Central memory CD8-positive, alpha-beta T cell (primary cell): ENCODE data around the gene RUNX2.

Experiments used
- ATAC-seq: fragments of 150-1000 bp; cut with Tn5 transposase; replicated peaks from 2 replicates; pipeline ENCODE4 v1.10.0; 2022; ENCODE audit warnings: mild to moderate bottlenecking, moderate FRiP score, moderate number of reproducible peaks; ENCODE audit not compliant: poor library complexity, severe bottlenecking; ENCODE audit errors: extremely low read depth
- DNase-seq, 2 donors: peaks; one replicate each; pipeline ENCODE4 v3.0.0; 2021; ENCODE audit warnings: low spot score in 2 of 2
- H3K27ac Mint-ChIP-seq: one replicate; pipeline ENCODE4 v1.8.0; 2022; ENCODE audit warnings: low read depth, mild to moderate bottlenecking, moderate library complexity, mixed read lengths
- H3K27me3 Mint-ChIP-seq: one replicate; pipeline ENCODE4 v1.8.0; 2022; ENCODE audit warnings: mixed read lengths
- H3K36me3 Mint-ChIP-seq: one replicate; pipeline ENCODE4 v1.8.0; 2022; ENCODE audit warnings: mild to moderate bottlenecking, moderate library complexity, mixed read lengths; ENCODE audit not compliant: insufficient read depth
- H3K4me1 Mint-ChIP-seq: one replicate; pipeline ENCODE4 v1.8.0; 2022; ENCODE audit warnings: mixed read lengths
- H3K4me3 Mint-ChIP-seq: one replicate; pipeline ENCODE4 v1.8.0; 2022; ENCODE audit warnings: mild to moderate bottlenecking, moderate library complexity, mixed read lengths
- H3K9me3 Mint-ChIP-seq: one replicate; pipeline ENCODE4 v1.8.0; 2022; ENCODE audit warnings: mixed read lengths

The RUNX2 gene

DNA sequence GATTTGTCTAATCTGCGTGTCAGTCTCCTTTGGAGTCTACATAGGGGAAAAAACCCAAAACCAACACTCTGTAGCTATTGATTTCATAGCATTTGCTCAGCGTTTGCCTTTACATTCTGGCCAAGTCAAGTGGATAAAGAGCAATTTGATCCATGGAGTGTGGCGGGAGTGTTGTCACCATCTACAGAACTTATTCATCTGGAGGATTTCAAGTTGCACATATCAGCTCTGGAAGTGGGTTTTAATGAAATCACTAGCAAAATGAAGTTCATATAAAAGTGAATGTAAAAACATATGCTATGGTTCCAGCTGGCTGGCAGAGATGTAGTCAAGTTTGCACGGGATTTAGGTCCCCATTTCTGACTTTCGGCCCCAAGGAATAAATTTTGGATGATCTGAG is 269.3 kb downstream of the RUNX2 start:
- ATAC-seq (no peak), DNase-seq (no peak)
- Mint-ChIP-seq H3K9me3 (peaks cover 7% of the 10 kb centered on the region), H3K4me1 (peaks cover 20% of the 10 kb centered on the region), H3K36me3 (peaks cover 3% of the 10 kb centered on the region), H3K27me3 (no peaks in the 10 kb centered on the region), H3K4me3 (no peak overlapping the region), H3K27ac (no peak overlapping the region)

DNA sequence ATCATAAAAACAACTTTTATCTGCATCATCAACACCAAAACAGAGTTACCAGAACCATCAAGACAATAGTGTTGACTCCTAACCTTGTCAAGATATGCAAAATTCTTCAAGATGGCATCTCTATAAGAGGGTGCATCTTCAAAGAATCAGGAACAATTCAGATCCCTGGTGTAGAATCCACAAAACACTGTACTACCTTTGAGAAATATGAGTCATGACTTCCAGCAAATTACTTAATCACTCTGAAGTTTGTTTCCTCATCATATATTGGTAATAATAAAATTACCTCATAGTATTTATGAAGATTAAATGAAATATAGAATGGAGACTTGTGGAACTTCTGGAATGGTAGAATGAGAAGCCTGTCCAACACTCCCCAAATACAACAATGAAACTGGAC is 270.9 kb downstream of the RUNX2 start:
- H3K36me3 Mint-ChIP-seq, result peaks cover under 1% of the 10 kb centered on the region
- no peak overlapping the region for H3K4me3 Mint-ChIP-seq
- no peak overlapping the region for H3K27ac Mint-ChIP-seq
- H3K9me3 Mint-ChIP-seq, result peaks cover 7% of the 10 kb centered on the region
- no peak for DNase-seq
- H3K27me3 Mint-ChIP-seq, result no peaks in the 10 kb centered on the region
- no peak for ATAC-seq
- H3K4me1 Mint-ChIP-seq, result peaks cover 13% of the 10 kb centered on the region

DNA sequence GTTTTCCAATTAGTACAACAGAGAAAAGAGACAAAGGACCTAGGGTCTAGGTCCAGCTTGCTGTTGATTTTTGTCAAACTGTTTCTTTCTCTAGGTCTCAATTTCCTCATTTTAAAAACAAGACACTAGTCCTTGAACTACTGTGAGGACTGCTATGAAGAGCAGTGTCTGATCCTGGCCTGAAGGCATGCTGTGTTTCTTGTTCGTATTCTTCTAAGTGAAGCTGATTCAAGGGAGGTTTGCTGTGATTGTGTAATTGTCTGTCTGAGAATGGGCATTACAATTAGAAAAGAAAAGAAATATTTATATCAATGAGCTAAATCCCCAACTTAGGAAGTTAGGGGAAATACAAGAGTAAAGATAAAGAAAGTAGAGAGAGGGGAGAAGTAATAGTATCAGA is 277.8 kb downstream of the RUNX2 start:
- Mint-ChIP-seq H3K9me3 (no peaks in the 10 kb centered on the region), H3K27me3 (no peaks in the 10 kb centered on the region), H3K4me1 (no peaks in the 10 kb centered on the region), H3K27ac (no peak overlapping the region), H3K4me3 (no peak overlapping the region), H3K36me3 (peaks cover 4% of the 10 kb centered on the region)
- no peak for ATAC-seq
- DNase-seq, result no peak

DNA sequence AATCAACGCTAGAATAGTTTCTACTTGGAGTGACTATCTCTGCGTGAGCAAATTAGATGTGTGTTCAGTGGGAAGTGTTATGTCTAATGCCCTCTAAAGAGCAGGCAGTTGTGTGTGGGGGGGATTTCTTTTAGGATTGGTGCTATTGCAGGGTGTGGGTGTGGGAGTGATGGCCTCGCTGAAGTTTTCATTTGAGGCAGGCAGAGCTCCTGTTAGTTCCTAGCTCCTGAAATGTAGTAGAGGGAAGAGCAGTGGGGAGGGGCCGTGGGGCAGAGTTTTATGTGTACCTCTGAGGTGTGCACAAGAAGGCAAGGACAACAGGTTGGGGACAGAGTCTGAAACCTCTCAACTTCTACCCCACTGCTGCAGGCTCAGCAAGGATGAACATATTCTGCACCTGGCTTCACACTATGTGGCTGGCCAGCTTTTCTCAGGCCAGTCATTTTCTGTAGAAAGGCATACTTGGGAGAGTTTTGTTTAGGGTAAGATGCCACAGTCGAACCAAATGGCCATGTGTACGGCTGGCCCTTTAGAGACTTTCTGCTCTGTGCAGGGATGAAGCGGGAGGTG is 278.8 kb downstream of the RUNX2 start:
- Mint-ChIP-seq H3K27me3 (no peaks in the 10 kb centered on the region), H3K4me1 (no peaks in the 10 kb centered on the region), H3K27ac (no peak overlapping the region), H3K36me3 (peaks cover 4% of the 10 kb centered on the region), H3K4me3 (no peak overlapping the region), H3K9me3 (no peaks in the 10 kb centered on the region)
- DNase-seq (no peak), ATAC-seq (no peak)

DNA sequence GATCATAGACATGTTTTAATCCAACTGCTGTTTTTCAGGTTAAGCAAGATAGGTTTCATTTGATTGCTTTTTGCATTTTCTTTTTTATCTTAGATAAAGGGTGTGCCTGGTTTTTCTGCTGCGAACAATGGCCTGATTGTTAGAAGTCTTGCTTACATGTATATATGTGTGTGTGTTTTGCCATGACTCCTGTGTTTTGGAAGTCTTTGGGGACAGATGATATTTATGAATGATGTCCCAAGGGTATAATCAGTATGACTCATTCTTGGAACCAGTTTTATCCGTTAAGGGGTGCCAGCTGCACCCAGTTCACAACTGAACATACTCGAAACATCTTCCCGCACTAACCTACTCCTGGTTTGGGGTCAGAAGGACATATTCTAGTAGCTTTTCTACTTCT is 279.7 kb downstream of the RUNX2 start:
- Mint-ChIP-seq H3K27ac (no peak overlapping the region), H3K4me1 (no peaks in the 10 kb centered on the region), H3K4me3 (no peak overlapping the region), H3K27me3 (no peaks in the 10 kb centered on the region), H3K36me3 (peaks cover 4% of the 10 kb centered on the region), H3K9me3 (no peaks in the 10 kb centered on the region)
- no peak for ATAC-seq
- DNase-seq, result no peak

DNA sequence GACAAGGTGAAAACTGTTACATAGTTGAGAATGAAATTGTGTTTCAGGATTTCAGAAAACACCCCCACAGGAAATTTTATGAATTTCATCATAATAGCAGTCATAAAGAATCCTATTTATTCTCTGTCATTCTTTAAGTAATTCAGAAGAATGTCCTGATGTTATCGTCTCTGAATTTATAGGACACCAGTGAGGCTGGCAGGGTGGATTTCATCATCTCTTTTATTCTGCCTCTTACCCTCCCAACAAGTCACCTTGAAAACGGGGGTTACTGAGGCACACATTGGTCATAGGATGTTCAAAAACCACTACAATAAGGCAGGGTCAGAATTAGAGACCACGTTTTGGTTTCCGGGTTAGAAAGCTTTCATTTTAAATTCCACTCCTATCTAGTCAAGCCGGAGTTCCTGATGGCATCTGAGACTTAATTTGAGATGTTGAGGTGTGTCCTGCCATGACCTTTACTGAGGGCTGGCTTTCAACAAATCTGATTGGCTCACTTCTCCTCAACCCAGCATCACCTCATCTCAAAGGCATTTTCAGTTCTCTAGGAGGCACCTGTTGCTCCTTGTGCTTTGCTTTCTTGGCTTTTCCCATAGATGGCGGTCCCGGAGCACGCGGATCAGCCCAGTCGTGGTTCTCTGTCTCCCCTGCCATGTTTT is 280.3 kb downstream of the RUNX2 start:
- Mint-ChIP-seq H3K4me1 (no peaks in the 10 kb centered on the region), H3K27me3 (no peaks in the 10 kb centered on the region), H3K27ac (no peak overlapping the region), H3K36me3 (peaks cover 4% of the 10 kb centered on the region), H3K4me3 (no peak overlapping the region), H3K9me3 (no peaks in the 10 kb centered on the region)
- DNase-seq, result no peak
- ATAC-seq, result no peak

DNA sequence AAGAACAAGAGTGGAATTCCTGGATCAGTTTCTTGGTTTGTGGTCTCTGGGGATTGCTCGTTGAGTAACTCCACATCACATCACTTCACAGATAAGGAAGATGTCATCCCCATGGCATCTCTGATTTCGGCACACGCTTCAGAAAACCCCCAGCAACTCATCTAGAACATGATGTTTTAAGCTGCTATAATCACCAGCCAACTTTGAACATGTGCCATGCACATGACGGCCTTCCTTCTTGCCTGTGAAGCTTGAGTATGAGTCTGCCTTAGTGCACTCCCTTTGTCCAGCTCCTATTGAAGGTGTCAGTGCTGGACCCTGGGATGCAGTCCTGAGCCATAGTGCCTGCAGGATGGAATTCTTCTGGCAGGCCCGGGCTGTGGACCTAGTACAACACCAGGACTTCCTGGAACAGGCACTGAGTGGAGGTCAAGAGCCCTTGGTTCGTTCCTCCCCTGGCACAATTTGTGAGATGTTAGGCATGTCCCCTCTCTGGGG is 281.1 kb downstream of the RUNX2 start:
- Mint-ChIP-seq H3K27ac (no peak overlapping the region), H3K27me3 (no peaks in the 10 kb centered on the region), H3K4me3 (no peak overlapping the region), H3K4me1 (no peaks in the 10 kb centered on the region), H3K9me3 (no peaks in the 10 kb centered on the region), H3K36me3 (peaks cover 4% of the 10 kb centered on the region)
- no peak for ATAC-seq
- no peak for DNase-seq

DNA sequence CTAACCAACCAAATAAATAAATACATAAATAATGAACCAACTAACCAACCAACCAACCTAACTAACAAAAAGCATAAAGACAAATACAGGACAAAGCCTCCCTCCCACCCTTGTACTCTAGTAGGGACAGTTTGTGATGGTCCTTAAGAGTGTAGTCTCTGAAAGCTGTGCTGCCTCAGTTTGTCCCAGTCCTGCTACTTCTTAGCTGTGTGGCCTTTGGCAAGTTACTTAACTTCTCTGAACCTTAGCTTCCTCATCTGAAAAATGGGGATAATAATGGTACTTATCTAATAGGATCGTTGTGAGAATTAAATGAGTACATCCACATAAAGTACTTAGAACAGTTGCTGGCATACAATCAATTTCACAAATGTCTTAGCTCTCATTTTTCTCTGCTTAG is 282.2 kb downstream of the RUNX2 start:
- no peaks in the 10 kb centered on the region for H3K4me1 Mint-ChIP-seq
- H3K36me3 Mint-ChIP-seq, result peaks cover 2% of the 10 kb centered on the region
- no peak for ATAC-seq
- H3K27ac Mint-ChIP-seq, result no peak overlapping the region
- H3K4me3 Mint-ChIP-seq, result no peak overlapping the region
- no peaks in the 10 kb centered on the region for H3K27me3 Mint-ChIP-seq
- no peak for DNase-seq
- H3K9me3 Mint-ChIP-seq, result no peaks in the 10 kb centered on the region

DNA sequence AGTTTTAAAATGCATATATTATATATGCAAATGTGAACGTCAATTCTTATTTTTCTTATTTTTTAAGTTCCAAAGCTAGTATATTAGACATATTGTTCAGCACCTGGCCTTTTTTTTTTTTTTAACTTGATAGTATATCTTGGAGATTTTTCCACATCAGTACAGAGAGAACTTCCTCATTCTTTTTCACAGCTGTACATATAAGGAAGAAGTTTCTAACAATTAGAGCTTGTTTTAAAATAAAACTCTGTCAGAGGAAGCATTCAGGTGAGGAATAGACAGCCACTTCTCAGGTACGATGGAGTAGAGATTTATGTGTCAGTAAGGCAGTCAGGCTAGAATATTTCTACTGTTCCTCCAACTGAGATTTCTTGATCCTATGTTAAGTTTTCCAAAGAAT is 282.7 kb downstream of the RUNX2 start:
- no peak overlapping the region for H3K27ac Mint-ChIP-seq
- H3K4me3 Mint-ChIP-seq, result no peak overlapping the region
- ATAC-seq, result no peak
- DNase-seq, result no peak
- H3K9me3 Mint-ChIP-seq, result no peaks in the 10 kb centered on the region
- H3K36me3 Mint-ChIP-seq, result peaks cover 2% of the 10 kb centered on the region
- H3K27me3 Mint-ChIP-seq, result no peaks in the 10 kb centered on the region
- H3K4me1 Mint-ChIP-seq, result no peaks in the 10 kb centered on the region

DNA sequence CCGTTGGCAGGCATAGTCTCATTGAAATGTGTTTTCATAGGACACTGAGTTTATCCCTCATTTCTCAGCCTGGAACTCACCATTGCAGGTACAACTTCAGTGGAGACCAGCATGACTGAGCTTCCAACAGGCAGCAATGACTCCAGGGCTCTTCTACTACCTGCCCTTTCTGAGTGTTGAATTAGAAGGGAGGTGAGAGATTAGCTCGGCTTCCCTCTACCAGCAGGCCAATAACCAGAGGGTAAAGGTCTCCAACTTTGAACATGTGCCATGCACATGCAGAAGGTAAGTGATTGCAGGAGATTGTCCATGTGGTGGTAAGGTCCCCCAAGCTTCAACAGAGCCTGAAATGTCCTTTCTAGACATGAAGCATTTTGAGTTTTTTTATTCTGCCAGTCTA is 283.4 kb downstream of the RUNX2 start:
- Mint-ChIP-seq H3K9me3 (no peaks in the 10 kb centered on the region), H3K4me1 (no peaks in the 10 kb centered on the region), H3K27ac (no peak overlapping the region), H3K36me3 (peaks cover 2% of the 10 kb centered on the region), H3K4me3 (no peak overlapping the region), H3K27me3 (no peaks in the 10 kb centered on the region)
- no peak for ATAC-seq
- no peak for DNase-seq

DNA sequence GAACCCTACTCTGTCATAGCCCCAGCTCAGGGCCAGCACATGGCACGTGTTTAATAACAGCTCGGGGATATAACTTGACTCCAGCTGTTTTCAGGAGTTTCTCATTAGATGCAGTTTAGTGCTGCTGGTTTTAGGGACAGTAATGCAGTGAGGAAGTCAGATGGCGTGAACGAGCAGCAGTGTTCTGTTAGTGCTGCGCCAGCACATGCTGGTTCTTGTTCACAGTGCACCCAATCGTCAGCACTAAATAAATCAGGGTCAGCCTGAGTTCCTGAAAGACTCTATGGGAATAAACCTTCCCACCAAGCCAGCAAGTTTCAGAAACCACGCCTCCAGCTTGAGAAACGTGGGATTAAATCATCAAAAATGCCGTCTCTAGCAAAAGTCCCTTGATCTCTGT is 285.5 kb downstream of the RUNX2 start:
- Mint-ChIP-seq H3K27me3 (no peaks in the 10 kb centered on the region), H3K27ac (no peak overlapping the region)
- no peak for DNase-seq

DNA sequence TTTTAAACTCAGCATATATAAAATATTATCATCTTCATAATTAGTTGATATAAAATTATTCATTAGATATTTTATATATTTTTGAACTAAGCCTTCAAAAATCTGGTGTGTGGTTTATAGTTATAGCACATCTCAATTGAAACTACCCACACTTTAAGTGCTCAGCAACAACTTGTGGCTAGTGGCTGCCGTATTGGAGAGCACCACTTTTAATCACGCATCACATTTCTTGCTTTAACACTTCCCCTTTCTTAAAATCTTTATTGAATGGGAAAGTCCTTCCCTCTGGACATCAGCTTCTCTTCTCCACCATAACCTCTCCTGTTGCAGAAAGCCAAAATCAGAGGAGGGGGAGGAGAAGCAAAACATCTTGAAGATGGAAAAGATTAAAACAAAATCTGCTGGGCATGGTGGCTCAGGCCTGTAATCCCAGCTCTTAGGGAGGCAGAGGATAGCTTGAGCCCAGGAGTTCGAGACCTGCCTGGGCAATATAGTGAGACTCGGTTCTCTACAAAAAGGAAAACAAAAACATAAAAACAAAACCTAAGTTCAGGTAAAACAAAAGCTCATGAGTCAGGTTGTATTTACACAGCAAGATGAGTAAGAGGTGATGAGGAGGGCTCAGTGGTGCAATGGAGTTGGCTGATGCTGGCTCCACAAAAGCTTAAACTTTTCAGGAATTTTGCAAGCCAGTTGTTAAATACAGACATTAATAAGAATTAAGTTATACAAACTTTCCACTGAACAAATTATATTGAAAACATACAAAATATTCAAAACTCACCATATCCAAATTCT is 286.6 kb downstream of the RUNX2 start:
- Mint-ChIP-seq H3K4me1 (peaks cover 3% of the 10 kb centered on the region), H3K9me3 (no peaks in the 10 kb centered on the region), H3K36me3 (no peaks in the 10 kb centered on the region), H3K4me3 (no peak overlapping the region), H3K27ac (no peak overlapping the region), H3K27me3 (no peaks in the 10 kb centered on the region)
- ATAC-seq, result no peak
- DNase-seq, result no peak

More for the DNA sequence above, 285.5 kb downstream of the RUNX2 start:
- Mint-ChIP-seq H3K4me3 (no peak overlapping the region), H3K4me1 (no peaks in the 10 kb centered on the region), H3K9me3 (no peaks in the 10 kb centered on the region), H3K36me3 (peaks cover 2% of the 10 kb centered on the region)
- no peak for ATAC-seq

DNA sequence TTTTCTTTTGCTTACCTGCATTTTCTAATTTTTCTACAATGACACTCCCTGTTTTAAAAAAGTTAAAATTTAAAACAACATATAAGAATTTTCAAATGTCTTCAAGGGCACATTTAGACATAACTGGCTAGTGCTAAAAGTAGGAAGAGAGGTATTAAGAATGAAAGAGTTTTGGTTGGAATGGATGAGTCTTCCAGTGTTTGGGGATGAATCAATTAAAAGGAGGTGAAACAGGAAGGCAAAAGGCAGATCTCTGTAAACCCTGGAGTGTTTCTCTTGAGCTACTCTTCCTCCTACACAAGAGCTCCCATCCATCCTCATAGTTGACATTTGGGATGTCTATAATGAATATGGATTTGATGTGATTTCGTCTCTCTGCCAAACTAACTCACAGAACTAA is 288.1 kb downstream of the RUNX2 start:
- no peaks in the 10 kb centered on the region for H3K36me3 Mint-ChIP-seq
- H3K27me3 Mint-ChIP-seq, result no peaks in the 10 kb centered on the region
- H3K4me1 Mint-ChIP-seq, result peaks cover 13% of the 10 kb centered on the region

More for the DNA sequence above, 288.1 kb downstream of the RUNX2 start:
- no peak overlapping the region for H3K4me3 Mint-ChIP-seq
- ATAC-seq (no peak), DNase-seq (no peak)
- no peak overlapping the region for H3K27ac Mint-ChIP-seq
- no peaks in the 10 kb centered on the region for H3K9me3 Mint-ChIP-seq
